K562 (cell line): ENCODE data around the gene ARAP1. TPM values are rescaled to one million over a fixed set of nuclear protein-coding genes. Genes with fewer than 3 reads are reported as not detected.

Experiments used
- BDP1 ChIP-seq: IDR thresholded peaks from 3 replicates; pipeline ENCODE4 v1.6.1; 2011; ENCODE audit not compliant: insufficient read length, insufficient read depth
- KLF1 ChIP-seq: fragments of 450-650 bp; IDR thresholded peaks from 2 replicates; pipeline ENCODE4 v1.6.1; 2016; ENCODE audit warnings: missing genetic modification characterization, missing compliant biosample characterization
- NR3C1 ChIP-seq: sonication (generic); formaldehyde crosslinking; IDR thresholded peaks from 2 replicates; pipeline ENCODE4 v1.8.1; 2022; ENCODE audit warnings: missing genetic modification reagents
- ZBTB8A ChIP-seq: fragments of 450-650 bp; IDR thresholded peaks from 2 replicates; pipeline ENCODE4 v1.6.1; 2018; ENCODE audit warnings: mild to moderate bottlenecking, moderate library complexity; ENCODE audit not compliant: partially characterized antibody
- ZNF232 ChIP-seq: sonication (generic); formaldehyde crosslinking; IDR thresholded peaks from 2 replicates; pipeline ENCODE4 v1.8.0; 2022; ENCODE audit warnings: mild to moderate bottlenecking, missing genetic modification reagents
- polyA plus RNA-seq, 8 experiments: library from polyadenylated mRNA; depleted of rRNA in 4 of 8; stranded (reverse) in 5 of 8; unstranded in 3 of 8; fragments of >200 nt; fragmentation: Nextera tagmentation in 2 of 8; fragmentation: Illumina TruSeq in 1 of 8; extraction: Ambion mirVana in 2 of 8; extraction: Trizol in 1 of 8; gene quantifications; 2 replicates each; pipeline versions ENCODE4 v1.2.1 to v1.2.3, GENCODE V29; 2011 to 2014; ENCODE audit warnings: inconsistent platforms in 1 of 8, missing spikeins in 1 of 8
- total RNA-seq, 7 experiments: library from RNA; depleted of rRNA in 6 of 7; stranded (reverse); fragments of >200 nt in 6 of 7; fragmentation: Illumina TruSeq in 2 of 7; extraction: Trizol in 2 of 7; gene quantifications; 2 replicates each; pipeline versions ENCODE4 v1.2.1 to v1.2.3, GENCODE V29; 2011 to 2021; ENCODE audit warnings: low replicate concordance in 1 of 7
- TF ChIP-seq, protein P1 (sequence below), 2 experiments: fragments of 450-650 bp; IDR thresholded peaks; 2 replicates each; pipeline ENCODE4 v1.6.1; 2018; ENCODE audit warnings: mild to moderate bottlenecking in 2 of 2, low read depth in 1 of 2; ENCODE audit not compliant: partially characterized antibody in 2 of 2
- TF ChIP-seq, protein P2 (sequence below): fragments of 250-450 bp; sonication (Bioruptor Pico); IDR thresholded peaks from 2 replicates; pipeline ENCODE4 v1.4.0; 2020; ENCODE audit warnings: borderline replicate concordance
- TF ChIP-seq, protein P3 (sequence below): fragments of 450-650 bp; formaldehyde crosslinking; IDR thresholded peaks from 2 replicates; pipeline ENCODE4 v1.4.0; 2020; ENCODE audit warnings: mild to moderate bottlenecking, moderate library complexity

Gene ARAP1
- total and polyA plus RNA-seq, 9 of the 15 experiments (the other 6 are each of a cell fraction or from before 2014, with no cell fraction given): 0.23 to 67.0 (median 24.6) TPM

DNA sequence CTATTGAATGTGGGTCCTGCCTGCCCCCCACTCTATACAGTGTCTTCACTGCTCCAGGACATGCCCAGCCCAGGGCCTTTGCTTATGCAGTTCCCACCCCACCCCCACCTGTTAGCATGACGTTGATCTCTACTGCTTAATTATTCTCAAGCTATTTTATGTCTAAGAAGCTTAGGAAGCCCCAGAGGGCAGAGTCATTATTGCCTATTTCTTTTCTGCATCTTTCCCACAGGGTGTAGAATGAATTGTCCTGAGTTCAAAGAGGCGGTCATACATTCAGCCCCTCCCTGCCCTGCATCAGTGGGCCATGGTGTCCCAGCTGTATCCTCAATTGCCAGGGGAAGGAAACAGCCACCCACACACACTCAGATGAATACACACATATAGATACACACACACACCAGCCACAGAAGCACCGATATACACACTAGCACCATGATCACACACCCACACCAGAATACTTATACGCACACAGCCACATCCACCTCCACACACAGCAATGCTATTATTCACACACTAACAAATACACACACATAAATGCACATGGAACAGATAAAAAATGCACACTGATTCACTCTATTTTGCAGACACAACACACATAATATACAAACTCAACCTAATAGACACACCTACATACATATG lies 79.5 kb downstream of the ARAP1 start (continued):
- TF ChIP-seq, protein P1, sequence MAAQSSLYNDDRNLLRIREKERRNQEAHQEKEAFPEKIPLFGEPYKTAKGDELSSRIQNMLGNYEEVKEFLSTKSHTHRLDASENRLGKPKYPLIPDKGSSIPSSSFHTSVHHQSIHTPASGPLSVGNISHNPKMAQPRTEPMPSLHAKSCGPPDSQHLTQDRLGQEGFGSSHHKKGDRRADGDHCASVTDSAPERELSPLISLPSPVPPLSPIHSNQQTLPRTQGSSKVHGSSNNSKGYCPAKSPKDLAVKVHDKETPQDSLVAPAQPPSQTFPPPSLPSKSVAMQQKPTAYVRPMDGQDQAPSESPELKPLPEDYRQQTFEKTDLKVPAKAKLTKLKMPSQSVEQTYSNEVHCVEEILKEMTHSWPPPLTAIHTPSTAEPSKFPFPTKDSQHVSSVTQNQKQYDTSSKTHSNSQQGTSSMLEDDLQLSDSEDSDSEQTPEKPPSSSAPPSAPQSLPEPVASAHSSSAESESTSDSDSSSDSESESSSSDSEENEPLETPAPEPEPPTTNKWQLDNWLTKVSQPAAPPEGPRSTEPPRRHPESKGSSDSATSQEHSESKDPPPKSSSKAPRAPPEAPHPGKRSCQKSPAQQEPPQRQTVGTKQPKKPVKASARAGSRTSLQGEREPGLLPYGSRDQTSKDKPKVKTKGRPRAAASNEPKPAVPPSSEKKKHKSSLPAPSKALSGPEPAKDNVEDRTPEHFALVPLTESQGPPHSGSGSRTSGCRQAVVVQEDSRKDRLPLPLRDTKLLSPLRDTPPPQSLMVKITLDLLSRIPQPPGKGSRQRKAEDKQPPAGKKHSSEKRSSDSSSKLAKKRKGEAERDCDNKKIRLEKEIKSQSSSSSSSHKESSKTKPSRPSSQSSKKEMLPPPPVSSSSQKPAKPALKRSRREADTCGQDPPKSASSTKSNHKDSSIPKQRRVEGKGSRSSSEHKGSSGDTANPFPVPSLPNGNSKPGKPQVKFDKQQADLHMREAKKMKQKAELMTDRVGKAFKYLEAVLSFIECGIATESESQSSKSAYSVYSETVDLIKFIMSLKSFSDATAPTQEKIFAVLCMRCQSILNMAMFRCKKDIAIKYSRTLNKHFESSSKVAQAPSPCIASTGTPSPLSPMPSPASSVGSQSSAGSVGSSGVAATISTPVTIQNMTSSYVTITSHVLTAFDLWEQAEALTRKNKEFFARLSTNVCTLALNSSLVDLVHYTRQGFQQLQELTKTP (IDR thresholded peaks at IDR 0.05; ENCODE audit: low read depth in 1 of 2, partially characterized antibody in 2 of 2): no peak
- TF ChIP-seq ZBTB8A (no peak), KLF1 (tag) (no peak), NR3C1 (CRISPR knock-in tag) (no peak), ZNF232 (CRISPR knock-in tag) (no peak), BDP1 (no peak)
- TF ChIP-seq, protein P2, sequence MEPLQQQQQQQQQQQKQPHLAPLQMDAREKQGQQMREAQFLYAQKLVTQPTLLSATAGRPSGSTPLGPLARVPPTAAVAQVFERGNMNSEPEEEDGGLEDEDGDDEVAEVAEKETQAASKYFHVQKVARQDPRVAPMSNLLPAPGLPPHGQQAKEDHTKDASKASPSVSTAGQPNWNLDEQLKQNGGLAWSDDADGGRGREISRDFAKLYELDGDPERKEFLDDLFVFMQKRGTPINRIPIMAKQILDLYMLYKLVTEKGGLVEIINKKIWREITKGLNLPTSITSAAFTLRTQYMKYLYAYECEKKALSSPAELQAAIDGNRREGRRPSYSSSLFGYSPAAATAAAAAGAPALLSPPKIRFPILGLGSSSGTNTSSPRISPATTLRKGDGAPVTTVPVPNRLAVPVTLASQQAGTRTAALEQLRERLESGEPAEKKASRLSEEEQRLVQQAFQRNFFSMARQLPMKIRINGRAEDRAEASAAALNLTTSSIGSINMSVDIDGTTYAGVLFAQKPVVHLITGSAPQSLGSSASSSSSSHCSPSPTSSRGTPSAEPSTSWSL (CRISPR knock-in tag): no peak
- TF ChIP-seq, protein P3, sequence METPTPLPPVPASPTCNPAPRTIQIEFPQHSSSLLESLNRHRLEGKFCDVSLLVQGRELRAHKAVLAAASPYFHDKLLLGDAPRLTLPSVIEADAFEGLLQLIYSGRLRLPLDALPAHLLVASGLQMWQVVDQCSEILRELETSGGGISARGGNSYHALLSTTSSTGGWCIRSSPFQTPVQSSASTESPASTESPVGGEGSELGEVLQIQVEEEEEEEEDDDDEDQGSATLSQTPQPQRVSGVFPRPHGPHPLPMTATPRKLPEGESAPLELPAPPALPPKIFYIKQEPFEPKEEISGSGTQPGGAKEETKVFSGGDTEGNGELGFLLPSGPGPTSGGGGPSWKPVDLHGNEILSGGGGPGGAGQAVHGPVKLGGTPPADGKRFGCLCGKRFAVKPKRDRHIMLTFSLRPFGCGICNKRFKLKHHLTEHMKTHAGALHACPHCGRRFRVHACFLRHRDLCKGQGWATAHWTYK (CRISPR knock-in tag): no peak
- TF ChIP-seq, all 486 proteins: peak for 0
